GM19035 (cell line): ENCODE measurements around the gene PHOSPHO2.
"Not testable (repeated sequence)": the region's sequence is repeated elsewhere in the genome, so short reads cannot be mapped to it uniquely, and the experiment has no call there.

Source experiments
- ATAC-seq: cut with Tn5 transposase; IDR thresholded peaks from one replicate; pipeline ENCODE4 v1.9.1; 2021; ENCODE audit not compliant: unreplicated experiment

PHOSPHO2 gene

GRCh38 chr2:169683425-169684134, 10.7 kb upstream of the PHOSPHO2 start:
- no peak for ATAC-seq

GRCh38 chr2:169684135-169684565, 10.1 kb upstream of the PHOSPHO2 start:
- no peak for ATAC-seq

DNA sequence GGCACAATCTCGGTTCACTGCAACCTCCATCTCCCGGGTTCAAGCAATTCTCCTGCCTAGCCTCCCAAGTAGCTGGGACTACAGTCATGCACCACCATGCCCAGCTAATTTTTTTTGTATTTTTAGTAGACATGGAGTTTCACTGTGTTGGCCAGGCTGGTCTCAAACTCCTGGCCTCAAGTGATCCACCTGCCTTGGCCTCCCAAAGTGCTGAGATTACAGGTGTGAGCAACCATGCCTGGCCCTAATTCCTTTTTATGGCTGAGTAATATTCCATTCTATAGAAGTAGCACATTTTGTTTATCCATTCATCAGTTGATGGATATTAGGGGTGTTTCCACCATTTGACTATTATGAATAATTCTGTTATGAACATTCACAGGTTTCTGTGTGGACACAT, 9.6 kb upstream of the PHOSPHO2 start:
- not testable (repeated sequence) for ATAC-seq

GRCh38 chr2:169686825-169687224, 7.4 kb upstream of the PHOSPHO2 start:
- ATAC-seq: not testable (repeated sequence)

DNA sequence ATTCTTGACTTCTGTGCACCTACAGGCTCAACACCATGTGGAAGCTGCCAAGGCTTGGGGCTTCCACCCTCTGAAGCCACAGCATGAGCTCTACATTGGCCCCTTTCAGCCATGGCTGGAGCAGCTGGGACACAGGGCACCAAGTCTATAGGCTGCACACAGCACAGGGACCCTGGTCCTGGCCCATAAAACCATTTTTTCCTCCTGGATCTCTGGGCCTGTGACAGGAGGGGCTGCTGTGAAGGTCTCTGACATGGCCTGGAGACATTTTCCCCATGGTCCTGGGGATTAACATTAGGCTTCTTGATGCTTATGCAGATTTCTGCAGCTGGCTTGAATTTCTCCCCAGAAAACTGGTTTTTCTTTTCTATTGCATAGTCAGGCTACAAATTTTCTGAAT, 6.3 kb upstream of the PHOSPHO2 start:
- ATAC-seq: not testable (repeated sequence)

GRCh38 chr2:169690958-169691357, 3.3 kb upstream of the PHOSPHO2 start:
- ATAC-seq: no peak

DNA sequence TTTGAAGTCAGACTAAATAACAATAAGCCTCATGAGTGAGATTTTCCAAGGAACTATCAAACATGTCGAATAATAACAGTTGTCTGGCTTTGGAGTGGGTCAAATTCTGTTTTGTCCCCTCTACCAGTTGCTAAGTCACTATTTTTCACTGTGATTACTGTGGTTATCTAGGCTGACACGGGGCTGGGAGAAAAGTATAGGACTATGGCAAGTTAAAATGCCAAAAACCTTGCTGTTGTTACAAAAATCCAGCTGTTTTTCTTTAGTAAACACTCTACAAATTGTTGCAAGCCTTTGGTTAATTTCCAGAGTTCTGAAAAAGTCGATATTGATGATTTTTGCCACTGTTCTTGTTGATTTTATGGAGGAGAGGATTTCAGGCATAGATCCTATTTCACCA, 1.6 kb upstream of the PHOSPHO2 start:
- ATAC-seq: no peak

DNA sequence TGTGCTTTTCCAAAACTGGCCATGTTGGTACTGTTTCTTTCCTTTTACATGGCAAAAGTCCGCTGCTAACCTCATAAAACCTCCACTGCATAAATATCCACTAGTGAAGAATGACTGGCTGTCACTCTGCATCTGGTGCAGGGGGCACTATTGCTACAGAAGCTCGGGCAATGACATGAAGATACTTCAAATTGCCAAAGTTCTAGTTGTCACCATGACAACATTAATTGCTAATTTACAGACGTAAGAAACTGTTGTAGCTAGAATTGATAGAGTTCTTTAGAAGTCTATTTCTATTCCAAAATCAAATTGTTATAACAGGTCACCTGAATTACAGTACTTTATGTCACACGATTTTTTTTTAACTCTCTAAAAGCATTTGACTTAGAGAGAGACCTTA, 909 bp upstream of the PHOSPHO2 start:
- no peak for ATAC-seq

GRCh38 chr2:169694894-169695260, 608 bp downstream of the PHOSPHO2 start:
- ATAC-seq: no peak

DNA sequence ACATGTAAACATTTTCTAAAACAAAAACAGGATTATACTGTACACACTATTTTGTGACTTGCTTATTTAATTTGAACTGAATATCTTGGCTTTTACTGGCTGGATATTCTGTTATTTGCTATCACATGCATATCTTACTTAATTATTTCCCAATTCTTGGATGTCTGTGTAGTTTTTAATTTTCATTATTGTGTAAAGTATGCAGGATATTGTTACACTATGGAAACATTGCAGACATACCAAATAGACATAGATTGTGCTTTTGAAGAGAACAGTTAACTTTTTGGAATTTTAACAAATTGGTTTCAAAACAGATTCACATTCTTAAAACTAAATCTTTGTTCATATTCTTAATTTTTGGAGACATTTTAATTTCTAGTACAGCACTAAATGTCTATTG, 2.1 kb downstream of the PHOSPHO2 start:
- ATAC-seq: no peak

DNA sequence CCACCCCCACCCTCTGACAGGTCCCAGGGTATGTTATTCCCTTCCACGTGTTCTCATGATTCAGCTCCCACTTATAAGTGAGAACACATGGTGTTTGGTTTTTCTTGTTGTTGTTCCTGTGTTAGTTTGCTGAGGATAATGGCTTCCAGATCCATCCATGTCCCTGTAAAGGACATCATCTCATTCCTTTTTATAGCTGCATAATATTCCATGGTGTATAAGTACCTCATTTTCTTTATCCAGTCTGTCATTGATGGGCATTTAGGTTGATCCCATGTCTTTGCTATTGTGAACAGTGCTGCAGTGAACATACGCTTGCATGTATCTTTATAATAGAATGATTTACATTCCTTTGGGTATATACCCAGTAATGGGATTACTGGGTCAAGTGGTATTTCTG, 4.9 kb downstream of the PHOSPHO2 start:
- not testable (repeated sequence) for ATAC-seq

DNA sequence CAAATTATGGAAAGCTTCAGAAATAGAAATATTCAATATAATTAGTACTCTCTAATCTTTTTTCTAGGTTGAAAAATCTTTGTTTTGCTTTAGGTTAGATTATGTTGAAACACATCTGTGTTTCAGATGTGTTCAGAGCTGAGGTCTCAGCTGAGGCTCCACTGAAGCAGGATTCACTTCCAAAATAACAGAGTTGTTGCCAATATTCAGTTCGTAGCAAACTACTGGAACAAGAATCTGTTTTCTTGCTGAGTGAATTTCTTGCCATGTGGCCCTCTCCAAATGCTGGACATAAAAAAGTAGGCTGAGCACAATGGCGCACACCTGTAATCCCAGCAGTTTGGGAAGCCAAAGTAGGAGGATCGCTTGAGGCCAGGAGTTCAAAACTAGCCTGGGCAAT, 8.7 kb downstream of the PHOSPHO2 start:
- no peak for ATAC-seq

DNA sequence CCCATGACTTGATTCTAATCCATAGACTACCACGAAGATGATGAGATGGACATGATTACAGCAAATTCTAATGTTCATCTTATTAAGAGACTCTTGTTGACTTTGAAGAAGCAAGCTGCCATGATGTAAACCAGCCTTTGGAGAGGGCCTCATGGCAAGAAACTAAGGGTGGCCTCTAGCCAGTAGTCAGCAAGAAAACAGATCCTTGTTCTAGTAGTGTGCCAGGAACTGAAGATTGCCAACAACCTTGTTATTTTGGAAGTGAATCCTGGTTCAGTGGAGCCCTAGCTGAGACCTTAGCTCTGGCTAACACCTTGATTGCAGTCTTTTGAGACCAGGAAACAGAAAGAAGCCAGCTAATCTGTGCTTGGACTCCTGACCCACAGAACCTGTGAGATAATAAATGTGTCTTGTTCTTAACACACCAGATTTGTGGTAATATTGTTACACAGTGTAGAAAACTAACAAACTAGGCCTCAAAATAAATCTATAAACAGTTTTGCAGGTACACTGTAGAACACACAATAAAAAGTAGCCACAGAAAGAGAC, 10.0 kb downstream of the PHOSPHO2 start:
- ATAC-seq: no peak

DNA sequence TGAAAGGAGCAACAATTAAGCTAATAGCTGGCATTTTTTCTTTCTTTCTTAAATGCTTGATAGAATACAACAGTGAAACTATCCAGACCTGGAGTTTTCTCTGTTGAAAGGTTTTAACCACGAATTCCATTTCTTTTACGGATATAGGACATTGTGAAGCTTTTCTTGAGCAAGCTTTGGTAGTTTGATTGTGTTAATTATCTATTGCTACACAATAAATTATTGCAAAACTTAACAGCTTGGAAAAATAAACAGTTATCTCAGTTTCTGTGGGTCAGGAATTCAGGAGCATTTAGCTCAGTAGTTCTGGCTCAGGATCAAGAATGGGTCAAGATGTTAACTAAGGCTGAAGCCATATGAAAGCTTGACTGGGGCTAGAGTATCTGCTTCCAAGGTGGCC, 11.7 kb downstream of the PHOSPHO2 start:
- no peak for ATAC-seq

- ATAC-seq: no peak
Measured at GRCh38 chr2:169707626-169708025, 13.4 kb downstream of the PHOSPHO2 start.

GRCh38 chr2:169709331-169709730, 15.1 kb downstream of the PHOSPHO2 start:
- ATAC-seq: no peak

DNA sequence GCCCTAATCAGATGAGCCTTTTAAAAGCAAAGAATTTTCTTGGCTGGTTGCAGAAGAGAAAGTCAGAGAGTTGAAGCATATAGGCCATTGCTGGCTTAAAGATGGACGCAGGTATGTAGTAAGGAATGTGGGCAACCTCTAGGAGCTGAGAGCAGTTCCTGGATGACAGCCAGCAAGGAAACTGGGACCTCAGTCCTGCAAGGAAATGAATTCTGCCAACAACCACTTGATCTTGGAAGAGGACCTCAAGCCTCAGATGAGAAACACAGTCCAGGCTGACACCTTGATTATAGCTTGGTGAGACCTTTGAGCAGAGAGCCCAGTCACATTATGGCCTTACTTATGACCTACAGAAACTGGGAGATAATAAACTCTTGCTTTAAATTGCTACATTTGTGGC, 15.7 kb downstream of the PHOSPHO2 start:
- no peak for ATAC-seq

DNA sequence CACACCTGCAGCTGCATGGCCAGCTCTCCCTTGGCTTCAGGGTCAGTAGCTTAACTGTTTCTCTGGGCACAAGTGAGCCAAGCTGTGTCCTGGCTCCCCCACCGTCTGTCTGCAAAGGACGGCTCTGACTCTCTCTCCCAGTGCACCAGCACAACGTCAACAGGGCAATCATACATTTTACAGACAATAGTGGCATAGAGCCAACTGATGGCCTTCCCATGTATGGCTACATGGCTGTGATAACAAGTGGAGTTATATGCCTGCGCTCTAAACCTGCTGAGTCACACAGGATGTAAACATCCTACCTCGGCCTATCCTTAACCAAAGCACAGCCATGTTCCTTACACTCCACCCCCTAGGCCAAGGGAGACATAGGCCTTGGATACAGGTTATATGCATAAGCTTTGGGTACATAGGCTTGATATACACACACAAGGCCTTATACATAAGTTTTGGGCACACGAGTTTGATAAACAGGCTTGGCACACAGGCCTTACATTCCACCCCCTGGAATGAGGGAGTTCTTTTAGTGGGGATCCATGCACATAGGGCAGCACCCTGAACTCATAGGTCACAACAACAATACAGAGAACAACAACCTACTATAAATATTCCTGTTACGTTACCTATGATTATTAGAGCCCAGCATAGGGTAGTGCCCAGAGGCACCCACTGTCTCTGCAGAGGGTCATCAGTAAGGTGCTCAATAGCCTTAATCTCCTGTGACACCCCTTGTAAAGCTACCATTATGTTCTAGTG, 17.7 kb downstream of the PHOSPHO2 start:
- ATAC-seq: no peak

GRCh38 chr2:169712791-169713227, 18.5 kb downstream of the PHOSPHO2 start:
- no peak for ATAC-seq

DNA sequence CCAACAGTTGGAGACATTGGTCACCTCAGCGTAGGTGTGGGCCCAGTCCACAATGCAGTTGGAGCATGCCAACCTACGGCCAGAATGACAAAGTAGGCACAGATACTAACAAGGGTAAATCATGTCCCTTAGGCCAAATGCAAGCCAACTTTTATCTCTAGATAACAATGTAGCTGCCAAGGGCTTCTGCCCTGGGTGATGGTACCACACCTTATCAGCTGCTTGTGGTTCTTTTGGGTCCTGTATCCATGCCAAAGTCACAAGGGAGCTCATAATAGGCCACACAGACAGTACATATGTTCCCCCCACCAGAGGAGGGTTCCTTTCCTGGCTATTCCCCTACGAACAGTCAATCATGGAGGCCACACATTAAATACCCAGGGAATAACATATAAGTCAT, 19.1 kb downstream of the PHOSPHO2 start:
- ATAC-seq: no peak

- no peak for ATAC-seq
Measured at GRCh38 chr2:169714699-169715098, 20.4 kb downstream of the PHOSPHO2 start.
